K562 treated with DMSO at 1 percent for 48 hours (cell line): ENCODE results near the gene HMGB4. TPM values are rescaled to one million over a fixed set of nuclear protein-coding genes. Genes with fewer than 3 reads are reported as not detected.

Experiments
- total RNA-seq: library from RNA; unstranded; fragments of 300-600 nt; gene quantifications from 2 replicates; pipeline ENCODE4 v1.2.3, GENCODE V29; 2022; ENCODE audit warnings: low replicate concordance; ENCODE audit errors: extremely low read depth

Gene HMGB4
- total RNA-seq, result not detected in 2 replicates

DNA sequence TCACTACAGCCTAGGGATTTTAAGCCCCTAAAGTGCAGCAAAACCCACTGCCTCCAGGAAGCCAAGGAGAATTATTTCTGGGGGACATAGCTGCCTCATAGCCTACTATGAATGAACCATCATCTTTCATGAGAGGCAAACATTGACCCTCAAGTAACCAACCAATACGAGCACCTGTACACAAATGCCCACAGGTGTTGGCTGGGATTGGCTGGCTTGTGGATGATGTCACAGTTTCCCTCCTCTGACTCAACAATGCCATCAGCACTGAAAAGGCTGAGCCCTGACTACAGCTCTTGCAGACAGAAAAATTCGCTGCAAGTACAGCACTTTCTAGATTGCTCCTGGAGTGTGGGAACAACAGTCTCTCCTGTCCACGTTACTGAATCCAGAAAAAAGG, at the start of gene HMGB4:
TSS of gene HMGB4 (plus strand) at position 301 of the 400 bp plus-strand sequence. CDS start 113 bp downstream, outside the sequence.

